GM12891 (cell line): ENCODE measurements around the gene INO80D.

Experiments used
- POLR2A ChIP-seq: IDR thresholded peaks from 2 replicates; pipeline ENCODE4 v1.6.1; 2011; ENCODE audit warnings: low read depth, low read length, control low read depth
- POLR2AphosphoS5 ChIP-seq: IDR thresholded peaks from 2 replicates; pipeline ENCODE4 v1.6.1; 2011; ENCODE audit warnings: low read depth, low read length, control low read depth
- TAF1 ChIP-seq: IDR thresholded peaks from 2 replicates; pipeline ENCODE4 v1.6.1; 2011; ENCODE audit warnings: low read depth, low read length, control low read depth

DNA sequence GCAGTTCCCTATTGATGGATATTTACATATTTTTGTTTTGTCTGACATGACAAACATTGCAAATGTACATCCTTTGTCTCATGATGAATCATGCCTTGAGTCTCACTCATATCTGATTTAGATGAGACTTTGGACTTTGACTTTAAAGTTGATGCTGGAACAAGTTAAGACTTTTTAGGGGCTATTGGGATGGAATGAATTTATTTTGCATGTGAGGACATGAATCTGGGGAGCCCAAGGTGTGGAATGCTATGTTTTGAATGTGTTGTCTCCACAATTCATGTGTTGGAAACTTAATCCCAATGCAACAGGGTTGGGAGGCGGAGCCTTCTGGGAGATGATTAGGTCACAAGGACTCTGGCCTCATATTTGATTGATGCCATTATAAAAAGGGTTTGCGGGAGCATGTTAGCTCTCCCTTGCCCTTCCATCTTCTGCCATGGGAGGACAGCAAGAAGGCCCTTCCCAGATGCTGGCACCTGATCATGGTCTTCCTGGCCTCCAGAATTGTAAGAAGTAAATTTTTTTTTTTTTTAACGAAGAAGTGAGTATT, 29.1 kb upstream of the INO80D start:
- no peak for TF ChIP-seq POLR2AphosphoS5
- TF ChIP-seq TAF1: no peak
- no peak for TF ChIP-seq POLR2A
